GM12875 (cell line): ENCODE data around the gene SLIT1.

ENCODE experiments used
- H3K4me3 ChIP-seq: one replicate; pipeline ENCODE4 v1.5.1; 2011; ENCODE audit warnings: low read depth, low read length, control low read depth
- CTCF ChIP-seq: IDR thresholded peaks from 2 replicates; pipeline ENCODE4 v1.5.1; 2011; ENCODE audit warnings: low read depth, mild to moderate bottlenecking, control low read depth, inconsistent platforms, low read length, moderate library complexity, borderline replicate concordance; ENCODE audit not compliant: insufficient read depth

The SLIT1 gene

GRCh38 chr10:96964131-96964530, 221.6 kb downstream of the SLIT1 start:
- no peak for TF ChIP-seq CTCF
- no peak overlapping the region for H3K4me3 ChIP-seq

GRCh38 chr10:96960872-96961271, 224.9 kb downstream of the SLIT1 start:
- no peak overlapping the region for H3K4me3 ChIP-seq
- TF ChIP-seq CTCF: no peak

- H3K4me3 ChIP-seq: no peak overlapping the region
- TF ChIP-seq CTCF: no peak
Observed at GRCh38 chr10:96959733-96960132, 226.0 kb downstream of the SLIT1 start.

GRCh38 chr10:96958071-96958470, 227.7 kb downstream of the SLIT1 start:
- H3K4me3 ChIP-seq: no peak overlapping the region
- TF ChIP-seq CTCF: no peak

GRCh38 chr10:96955794-96956193, 230.0 kb downstream of the SLIT1 start:
- no peak overlapping the region for H3K4me3 ChIP-seq
- TF ChIP-seq CTCF: no peak

GRCh38 chr10:96951954-96952353, 233.8 kb downstream of the SLIT1 start:
- TF ChIP-seq CTCF: no peak
- no peak overlapping the region for H3K4me3 ChIP-seq

GRCh38 chr10:96949039-96949683, 236.6 kb downstream of the SLIT1 start:
- no peak overlapping the region for H3K4me3 ChIP-seq
- no peak for TF ChIP-seq CTCF
